AG09309 (cell line): ENCODE measurements around the gene MARCHF3.

Experiments used
- DNase-seq: peaks from one replicate; pipeline ENCODE4 v3.0.0-alpha.2; 2010; ENCODE audit warnings: low read depth
- H3K4me3 ChIP-seq: 2 replicates; pipeline ENCODE4 v1.5.1; 2011; ENCODE audit warnings: mild to moderate bottlenecking, low read depth, low read length, moderate library complexity; ENCODE audit not compliant: control insufficient read depth
- CTCF ChIP-seq: IDR thresholded peaks from 2 replicates; pipeline ENCODE4 v1.5.1; 2011; ENCODE audit warnings: mild to moderate bottlenecking, low read depth, low read length, inconsistent platforms; ENCODE audit not compliant: insufficient read depth, control insufficient read depth; ENCODE audit errors: missing control alignments

MARCHF3 gene

GRCh38 chr5:126981701-126982100, 48.7 kb downstream of the MARCHF3 start:
- no peak overlapping the region for H3K4me3 ChIP-seq
- no peak for DNase-seq
- TF ChIP-seq CTCF: no peak

GRCh38 chr5:126981222-126981621, 49.1 kb downstream of the MARCHF3 start:
- H3K4me3 ChIP-seq: no peak overlapping the region
- no peak for DNase-seq
- no peak for TF ChIP-seq CTCF

GRCh38 chr5:126978258-126978657, 52.1 kb downstream of the MARCHF3 start:
- TF ChIP-seq CTCF: no peak
- no peak overlapping the region for H3K4me3 ChIP-seq
- no peak for DNase-seq

DNA sequence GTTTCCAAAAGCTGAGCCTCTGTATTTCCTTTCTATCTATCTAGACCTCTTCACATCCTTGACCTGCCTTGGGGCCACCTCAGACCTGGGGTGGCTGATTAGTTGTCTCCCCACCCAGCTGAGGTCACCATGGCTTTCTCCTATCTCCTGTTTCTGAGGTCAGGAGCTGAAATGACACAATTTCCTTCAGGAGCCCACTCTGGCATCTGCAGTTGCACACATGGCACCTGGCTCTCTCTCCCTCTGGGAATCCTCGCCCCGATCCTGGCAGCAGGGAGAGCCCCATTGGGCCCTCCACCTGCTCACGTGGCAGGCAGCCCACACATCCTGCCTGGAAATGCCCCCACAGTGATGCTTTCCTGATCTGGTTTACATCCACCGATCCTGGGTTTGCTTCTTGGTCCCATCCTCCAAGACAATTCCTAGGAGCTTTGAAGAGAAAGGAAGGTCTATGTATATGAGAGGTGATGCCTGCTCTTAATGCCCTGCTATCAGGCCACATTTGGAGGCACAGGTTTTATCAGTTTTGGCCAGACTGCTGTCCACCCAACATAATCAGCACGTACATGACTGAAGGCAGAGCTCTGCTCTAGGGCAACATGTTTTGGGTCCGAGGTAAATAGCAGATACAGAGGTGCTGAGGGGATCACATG, 53.7 kb downstream of the MARCHF3 start:
- no peak for TF ChIP-seq CTCF
- H3K4me3 ChIP-seq: no peak overlapping the region
- no peak for DNase-seq

DNA sequence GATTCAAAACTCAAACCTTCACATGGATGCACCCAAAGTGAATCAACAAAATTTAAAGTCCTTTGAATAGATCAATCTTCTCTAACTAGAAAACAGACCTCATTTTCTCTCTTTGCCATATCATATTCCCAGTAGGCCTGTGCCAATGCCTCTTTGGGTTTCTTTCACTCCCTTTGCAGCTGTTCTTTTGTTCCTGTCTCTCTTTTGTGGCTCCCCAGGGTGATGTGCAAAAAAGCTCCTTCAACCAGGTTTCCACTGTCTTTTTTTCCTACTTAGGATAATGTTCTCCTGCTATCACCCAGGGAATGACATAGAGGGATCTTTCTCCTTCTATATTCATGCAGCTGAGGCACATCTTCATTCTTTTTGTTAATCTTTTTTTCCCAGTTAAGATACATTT, 54.6 kb downstream of the MARCHF3 start:
- TF ChIP-seq CTCF: no peak
- DNase-seq: no peak
- no peak overlapping the region for H3K4me3 ChIP-seq

GRCh38 chr5:126973193-126973592, 57.2 kb downstream of the MARCHF3 start:
- H3K4me3 ChIP-seq: no peak overlapping the region
- TF ChIP-seq CTCF: no peak
- no peak for DNase-seq
